HEK293 (cell line): ENCODE data around the gene KLHL6.

Source experiments
- AEBP2 ChIP-seq: fragments of 450-650 bp; formaldehyde crosslinking; IDR thresholded peaks from 2 replicates; pipeline ENCODE4 v1.5.1; 2016; ENCODE audit warnings: missing biosample characterization, missing genetic modification characterization, borderline replicate concordance
- FEZF1 ChIP-seq: fragments of 450-650 bp; formaldehyde crosslinking; IDR thresholded peaks from 2 replicates; pipeline ENCODE4 v1.5.1; 2016; ENCODE audit warnings: missing biosample characterization, missing genetic modification characterization
- GFI1B ChIP-seq: fragments of 450-650 bp; formaldehyde crosslinking; IDR thresholded peaks from 2 replicates; pipeline ENCODE4 v1.5.1; 2016; ENCODE audit warnings: missing biosample characterization, missing genetic modification characterization
- GLIS1 ChIP-seq: fragments of 450-650 bp; formaldehyde crosslinking; IDR thresholded peaks from 2 replicates; pipeline ENCODE4 v1.5.1; 2016; ENCODE audit warnings: missing biosample characterization, missing genetic modification characterization
- KLF9 ChIP-seq: fragments of 450-650 bp; formaldehyde crosslinking; IDR thresholded peaks from 2 replicates; pipeline ENCODE4 v1.5.1; 2016; ENCODE audit warnings: missing biosample characterization, missing genetic modification characterization, low read depth
- MEIS1 ChIP-seq: sonication (generic); formaldehyde crosslinking; IDR thresholded peaks from 2 replicates; pipeline ENCODE4 v1.8.1; 2022; ENCODE audit warnings: missing genetic modification reagents, mild to moderate bottlenecking, borderline replicate concordance
- MZF1 ChIP-seq: fragments of 450-650 bp; formaldehyde crosslinking; IDR thresholded peaks from 2 replicates; pipeline ENCODE4 v1.5.1; 2017; ENCODE audit warnings: missing biosample characterization, missing genetic modification characterization, borderline replicate concordance
- SCRT1 ChIP-seq: fragments of 450-650 bp; formaldehyde crosslinking; IDR thresholded peaks from 2 replicates; pipeline ENCODE4 v1.5.1; 2016; ENCODE audit warnings: missing biosample characterization, missing genetic modification characterization, borderline replicate concordance
- SCRT2 ChIP-seq: fragments of 450-650 bp; formaldehyde crosslinking; IDR thresholded peaks from 2 replicates; pipeline ENCODE4 v1.5.1; 2016; ENCODE audit warnings: missing biosample characterization, missing genetic modification characterization
- SETDB1 ChIP-seq: IDR thresholded peaks from one replicate; pipeline ENCODE4 v1.6.1; 2017; ENCODE audit warnings: mild to moderate bottlenecking, low read length, moderate library complexity, mixed read lengths; ENCODE audit not compliant: insufficient read length
- TCF7L2 ChIP-seq: IDR thresholded peaks from 2 replicates; pipeline ENCODE4 v1.6.1; 2011; ENCODE audit warnings: low read depth, mild to moderate bottlenecking, inconsistent platforms, low read length, moderate library complexity, borderline replicate concordance
- TRIM28 ChIP-seq: IDR thresholded peaks from 2 replicates; pipeline ENCODE4 v1.6.1; 2011; ENCODE audit warnings: low read length, control low read depth, borderline replicate concordance
- WT1 ChIP-seq: fragments of 450-650 bp; formaldehyde crosslinking; IDR thresholded peaks from 2 replicates; pipeline ENCODE4 v1.5.1; 2016; ENCODE audit warnings: missing biosample characterization, missing genetic modification characterization
- YY2 ChIP-seq: fragments of 450-650 bp; formaldehyde crosslinking; IDR thresholded peaks from 2 replicates; pipeline ENCODE4 v1.5.1; 2016; ENCODE audit warnings: missing biosample characterization, missing genetic modification characterization
- ZBTB7A ChIP-seq: fragments of 450-650 bp; formaldehyde crosslinking; IDR thresholded peaks from 2 replicates; pipeline ENCODE4 v1.5.1; 2016; ENCODE audit warnings: low read depth, missing biosample characterization, missing genetic modification characterization
- ZFP3 ChIP-seq: fragments of 450-650 bp; formaldehyde crosslinking; IDR thresholded peaks from 2 replicates; pipeline ENCODE4 v1.5.1; 2016; ENCODE audit warnings: low read depth, missing biosample characterization, missing genetic modification characterization
- ZNF133 ChIP-seq: fragments of 450-650 bp; formaldehyde crosslinking; IDR thresholded peaks from 2 replicates; pipeline ENCODE4 v1.5.1; 2016; ENCODE audit warnings: missing biosample characterization, missing genetic modification characterization
- ZNF211 ChIP-seq: fragments of 450-650 bp; formaldehyde crosslinking; IDR thresholded peaks from 2 replicates; pipeline ENCODE4 v1.5.1; 2016; ENCODE audit warnings: low read depth, missing biosample characterization, missing genetic modification characterization
- ZNF214 ChIP-seq: fragments of 450-650 bp; formaldehyde crosslinking; IDR thresholded peaks from 2 replicates; pipeline ENCODE4 v1.5.1; 2017; ENCODE audit warnings: missing biosample characterization, mild to moderate bottlenecking, missing genetic modification characterization, borderline replicate concordance
- ZNF24 ChIP-seq: fragments of 450-650 bp; formaldehyde crosslinking; IDR thresholded peaks from 2 replicates; pipeline ENCODE4 v1.5.1; 2016; ENCODE audit warnings: missing biosample characterization, missing genetic modification characterization
- ZNF274 ChIP-seq, 2 experiments: fragments of 200-500 bp in 1 of 2; fragments of 450-650 bp in 1 of 2; sonication (Bioruptor generic) in 1 of 2; formaldehyde crosslinking in 1 of 2; IDR thresholded peaks; 2 replicates each; pipeline versions ENCODE4 v1.5.1 to v1.6.1; 2014 to 2016; ENCODE audit warnings: borderline replicate concordance in 1 of 2, inconsistent platforms in 1 of 2, low read length in 1 of 2, missing biosample characterization in 1 of 2, missing genetic modification characterization in 1 of 2
- ZNF324 ChIP-seq: fragments of 450-650 bp; formaldehyde crosslinking; IDR thresholded peaks from 2 replicates; pipeline ENCODE4 v1.5.1; 2016; ENCODE audit warnings: missing biosample characterization, missing genetic modification characterization
- ZNF391 ChIP-seq: fragments of 450-650 bp; formaldehyde crosslinking; IDR thresholded peaks from 2 replicates; pipeline ENCODE4 v1.5.1; 2016; ENCODE audit warnings: low read depth, missing biosample characterization, missing genetic modification characterization, borderline replicate concordance
- ZNF521 ChIP-seq: fragments of 450-650 bp; formaldehyde crosslinking; IDR thresholded peaks from 2 replicates; pipeline ENCODE4 v1.5.1; 2017; ENCODE audit warnings: missing biosample characterization, mild to moderate bottlenecking, missing genetic modification characterization
- ZNF645 ChIP-seq: fragments of 450-650 bp; formaldehyde crosslinking; IDR thresholded peaks from 2 replicates; pipeline ENCODE4; 2016; ENCODE audit warnings: missing biosample characterization, missing genetic modification characterization
- ZNF707 ChIP-seq: fragments of 450-650 bp; formaldehyde crosslinking; IDR thresholded peaks from 2 replicates; pipeline ENCODE4 v1.5.1; 2016; ENCODE audit warnings: missing biosample characterization, missing genetic modification characterization
- ZSCAN4 ChIP-seq: fragments of 450-650 bp; formaldehyde crosslinking; IDR thresholded peaks from 2 replicates; pipeline ENCODE4 v1.5.1; 2017; ENCODE audit warnings: missing biosample characterization, missing genetic modification characterization
- TF ChIP-seq, protein P1 (sequence below): fragments of 450-650 bp; formaldehyde crosslinking; IDR thresholded peaks from 2 replicates; pipeline ENCODE4 v1.5.1; 2016; ENCODE audit warnings: missing biosample characterization, missing genetic modification characterization
- TF ChIP-seq, protein P2 (sequence below): fragments of 450-650 bp; formaldehyde crosslinking; IDR thresholded peaks from 2 replicates; pipeline ENCODE4 v1.5.1; 2016; ENCODE audit warnings: missing biosample characterization, missing genetic modification characterization
- TF ChIP-seq, protein P3 (sequence below): fragments of 450-650 bp; formaldehyde crosslinking; IDR thresholded peaks from 2 replicates; pipeline ENCODE4 v1.5.1; 2016; ENCODE audit warnings: missing biosample characterization, missing genetic modification characterization

KLHL6 gene

GRCh38 chr3:183447206-183448001 lies 108.1 kb downstream of the KLHL6 start (continued):
- TF ChIP-seq, protein P1, sequence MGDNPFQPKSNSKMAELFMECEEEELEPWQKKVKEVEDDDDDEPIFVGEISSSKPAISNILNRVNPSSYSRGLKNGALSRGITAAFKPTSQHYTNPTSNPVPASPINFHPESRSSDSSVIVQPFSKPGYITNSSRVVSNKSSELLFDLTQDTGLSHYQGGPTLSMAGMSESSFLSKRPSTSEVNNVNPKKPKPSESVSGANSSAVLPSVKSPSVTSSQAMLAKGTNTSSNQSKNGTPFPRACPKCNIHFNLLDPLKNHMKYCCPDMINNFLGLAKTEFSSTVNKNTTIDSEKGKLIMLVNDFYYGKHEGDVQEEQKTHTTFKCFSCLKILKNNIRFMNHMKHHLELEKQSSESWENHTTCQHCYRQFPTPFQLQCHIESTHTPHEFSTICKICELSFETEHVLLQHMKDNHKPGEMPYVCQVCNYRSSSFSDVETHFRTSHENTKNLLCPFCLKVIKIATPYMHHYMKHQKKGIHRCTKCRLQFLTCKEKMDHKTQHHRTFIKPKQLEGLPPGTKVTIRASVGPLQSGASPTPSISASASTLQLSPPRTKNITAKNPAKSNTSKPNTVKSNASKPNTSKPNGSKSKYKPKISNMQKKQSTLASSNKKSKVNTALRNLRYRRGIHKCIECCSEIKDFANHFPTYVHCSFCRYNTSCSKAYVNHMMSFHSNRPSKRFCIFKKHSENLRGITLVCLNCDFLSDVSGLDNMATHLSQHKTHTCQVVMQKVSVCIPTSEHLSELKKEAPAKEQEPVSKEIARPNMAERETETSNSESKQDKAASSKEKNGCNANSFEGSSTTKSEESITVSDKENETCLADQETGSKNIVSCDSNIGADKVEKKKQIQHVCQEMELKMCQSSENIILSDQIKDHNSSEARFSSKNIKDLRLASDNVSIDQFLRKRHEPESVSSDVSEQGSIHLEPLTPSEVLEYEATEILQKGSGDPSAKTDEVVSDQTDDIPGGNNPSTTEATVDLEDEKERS (tag by site-specific recombination), result peak; percentile 59; the same call in 1 of the 2 replicates
- no peak for TF ChIP-seq ZNF707
- TF ChIP-seq ZNF391 (tag by site-specific recombination), result no peak
- TF ChIP-seq SCRT1, result no peak
- no peak for TF ChIP-seq ZFP3
- TF ChIP-seq YY2 (tag by site-specific recombination), result peak; percentile 96
- no peak for TF ChIP-seq FEZF1 (tag by site-specific recombination)
- no peak for TF ChIP-seq GFI1B (tag by site-specific recombination)
- no peak for TF ChIP-seq ZNF133 (tag by site-specific recombination)
- TF ChIP-seq MEIS1 (CRISPR knock-in tag), result no peak
- no peak for TF ChIP-seq ZNF211 (tag by site-specific recombination)
- TF ChIP-seq ZNF324, result no peak
- no peak for TF ChIP-seq ZNF274 (IDR thresholded peaks at IDR 0.05; ENCODE audit: low read length)
- no peak for TF ChIP-seq ZNF274 (tag by site-specific recombination; IDR thresholded peaks at IDR 0.05; ENCODE audit: borderline replicate concordance)
- TF ChIP-seq SETDB1, result no peak
- TF ChIP-seq KLF9 (tag by site-specific recombination), result peak; percentile 59
- TF ChIP-seq AEBP2, result no peak
- 0 out of 2 replicates have a peak, but pooled peaks have one; percentile 14 for TF ChIP-seq ZSCAN4 (tag by site-specific recombination)
- TF ChIP-seq ZNF521 (tag by site-specific recombination), result no peak
- TF ChIP-seq TRIM28, result no peak; the same call in 1 of the 2 replicates
- TF ChIP-seq TCF7L2, result no peak
- TF ChIP-seq, protein P2, sequence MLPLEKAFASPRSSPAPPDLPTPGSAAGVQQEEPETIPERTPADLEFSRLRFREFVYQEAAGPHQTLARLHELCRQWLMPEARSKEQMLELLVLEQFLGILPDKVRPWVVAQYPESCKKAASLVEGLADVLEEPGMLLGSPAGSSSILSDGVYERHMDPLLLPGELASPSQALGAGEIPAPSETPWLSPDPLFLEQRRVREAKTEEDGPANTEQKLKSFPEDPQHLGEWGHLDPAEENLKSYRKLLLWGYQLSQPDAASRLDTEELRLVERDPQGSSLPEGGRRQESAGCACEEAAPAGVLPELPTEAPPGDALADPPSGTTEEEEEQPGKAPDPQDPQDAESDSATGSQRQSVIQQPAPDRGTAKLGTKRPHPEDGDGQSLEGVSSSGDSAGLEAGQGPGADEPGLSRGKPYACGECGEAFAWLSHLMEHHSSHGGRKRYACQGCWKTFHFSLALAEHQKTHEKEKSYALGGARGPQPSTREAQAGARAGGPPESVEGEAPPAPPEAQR, result no peak
- peak; percentile 88 for TF ChIP-seq MZF1 (tag by site-specific recombination)
- peak; percentile 77 for TF ChIP-seq GLIS1 (tag by site-specific recombination)
- TF ChIP-seq WT1 (tag by site-specific recombination), result no peak
- TF ChIP-seq ZNF24 (tag by site-specific recombination), result no peak
- no peak for TF ChIP-seq ZBTB7A (tag by site-specific recombination)
- TF ChIP-seq SCRT2 (tag by site-specific recombination), result no peak
- TF ChIP-seq, protein P3, sequence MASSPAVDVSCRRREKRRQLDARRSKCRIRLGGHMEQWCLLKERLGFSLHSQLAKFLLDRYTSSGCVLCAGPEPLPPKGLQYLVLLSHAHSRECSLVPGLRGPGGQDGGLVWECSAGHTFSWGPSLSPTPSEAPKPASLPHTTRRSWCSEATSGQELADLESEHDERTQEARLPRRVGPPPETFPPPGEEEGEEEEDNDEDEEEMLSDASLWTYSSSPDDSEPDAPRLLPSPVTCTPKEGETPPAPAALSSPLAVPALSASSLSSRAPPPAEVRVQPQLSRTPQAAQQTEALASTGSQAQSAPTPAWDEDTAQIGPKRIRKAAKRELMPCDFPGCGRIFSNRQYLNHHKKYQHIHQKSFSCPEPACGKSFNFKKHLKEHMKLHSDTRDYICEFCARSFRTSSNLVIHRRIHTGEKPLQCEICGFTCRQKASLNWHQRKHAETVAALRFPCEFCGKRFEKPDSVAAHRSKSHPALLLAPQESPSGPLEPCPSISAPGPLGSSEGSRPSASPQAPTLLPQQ (tag by site-specific recombination), result no peak; the same call in 1 of the 2 replicates
- no peak for TF ChIP-seq ZNF214 (tag by site-specific recombination)
- TF ChIP-seq ZNF645 (tag by site-specific recombination), result no peak
